Testis (tissue), 2 donors: ENCODE results near the gene EIF4E1B.

ENCODE experiments used
- POLR2A ChIP-seq: fragments of 450-650 bp; IDR thresholded peaks from one replicate; pipeline ENCODE4 v1.6.1; 2017; ENCODE audit warnings: antibody characterized with exemption, mild to moderate bottlenecking, moderate library complexity
- TF ChIP-seq, protein P1 (sequence below), 3 experiments: fragments of 450-650 bp in 2 of 3; fragments of 200-600 bp in 1 of 3; sonication (generic) in 1 of 3; IDR thresholded peaks; one replicate each; pipeline ENCODE4 v1.5.1; 2016 to 2019; ENCODE audit warnings: antibody characterized with exemption in 3 of 3, mild to moderate bottlenecking in 2 of 3, moderate library complexity in 1 of 3

- TF ChIP-seq, protein P1, sequence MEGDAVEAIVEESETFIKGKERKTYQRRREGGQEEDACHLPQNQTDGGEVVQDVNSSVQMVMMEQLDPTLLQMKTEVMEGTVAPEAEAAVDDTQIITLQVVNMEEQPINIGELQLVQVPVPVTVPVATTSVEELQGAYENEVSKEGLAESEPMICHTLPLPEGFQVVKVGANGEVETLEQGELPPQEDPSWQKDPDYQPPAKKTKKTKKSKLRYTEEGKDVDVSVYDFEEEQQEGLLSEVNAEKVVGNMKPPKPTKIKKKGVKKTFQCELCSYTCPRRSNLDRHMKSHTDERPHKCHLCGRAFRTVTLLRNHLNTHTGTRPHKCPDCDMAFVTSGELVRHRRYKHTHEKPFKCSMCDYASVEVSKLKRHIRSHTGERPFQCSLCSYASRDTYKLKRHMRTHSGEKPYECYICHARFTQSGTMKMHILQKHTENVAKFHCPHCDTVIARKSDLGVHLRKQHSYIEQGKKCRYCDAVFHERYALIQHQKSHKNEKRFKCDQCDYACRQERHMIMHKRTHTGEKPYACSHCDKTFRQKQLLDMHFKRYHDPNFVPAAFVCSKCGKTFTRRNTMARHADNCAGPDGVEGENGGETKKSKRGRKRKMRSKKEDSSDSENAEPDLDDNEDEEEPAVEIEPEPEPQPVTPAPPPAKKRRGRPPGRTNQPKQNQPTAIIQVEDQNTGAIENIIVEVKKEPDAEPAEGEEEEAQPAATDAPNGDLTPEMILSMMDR (IDR thresholded peaks at IDR 0.05) = no peak
- no peak for TF ChIP-seq POLR2A
Measured at GRCh38 chr5:176651472-176651980, 21.1 kb downstream of the EIF4E1B start.
